CD4-positive, alpha-beta T cell treated with Interleukin-21 for 1 hour (primary cell): Measurements from ENCODE around the gene FAM168A.
A peak's percentile ranks its signal among the peaks of the same experiment; 100 is the strongest.

Experiments used
- DNase-seq: peaks from one replicate; pipeline ENCODE4 v3.0.0-alpha.2; 2020

Gene FAM168A

DNA sequence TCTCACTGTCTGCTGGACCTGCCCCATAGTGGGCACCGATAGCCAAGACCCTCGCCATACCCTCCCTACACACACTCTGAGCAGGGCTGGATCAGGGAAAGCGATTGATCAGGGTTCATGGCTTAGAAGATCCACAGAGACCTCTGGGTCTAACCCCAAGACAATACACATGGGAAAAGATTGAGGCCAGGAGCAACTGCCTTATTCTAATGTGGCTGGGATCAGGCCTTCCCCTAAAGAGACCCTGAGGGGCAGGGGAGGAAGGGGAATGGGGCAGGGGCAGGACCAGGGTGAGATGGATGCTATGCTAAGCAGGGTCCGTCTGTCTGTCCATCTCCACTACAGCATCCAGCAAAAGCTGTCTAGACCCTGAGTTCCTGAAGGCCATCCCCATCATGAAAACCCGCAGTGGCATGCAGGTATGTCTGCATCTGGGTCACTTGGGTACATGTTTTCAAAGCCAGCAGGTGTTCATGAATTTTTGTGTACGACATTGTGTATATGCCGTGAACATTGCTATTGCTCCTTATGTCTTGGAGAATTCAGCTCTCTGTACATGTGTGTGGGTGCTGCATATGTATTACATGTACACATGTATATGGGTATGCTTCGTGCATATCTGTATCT, 237.1 kb downstream of the FAM168A start:
- no peak for DNase-seq

DNA sequence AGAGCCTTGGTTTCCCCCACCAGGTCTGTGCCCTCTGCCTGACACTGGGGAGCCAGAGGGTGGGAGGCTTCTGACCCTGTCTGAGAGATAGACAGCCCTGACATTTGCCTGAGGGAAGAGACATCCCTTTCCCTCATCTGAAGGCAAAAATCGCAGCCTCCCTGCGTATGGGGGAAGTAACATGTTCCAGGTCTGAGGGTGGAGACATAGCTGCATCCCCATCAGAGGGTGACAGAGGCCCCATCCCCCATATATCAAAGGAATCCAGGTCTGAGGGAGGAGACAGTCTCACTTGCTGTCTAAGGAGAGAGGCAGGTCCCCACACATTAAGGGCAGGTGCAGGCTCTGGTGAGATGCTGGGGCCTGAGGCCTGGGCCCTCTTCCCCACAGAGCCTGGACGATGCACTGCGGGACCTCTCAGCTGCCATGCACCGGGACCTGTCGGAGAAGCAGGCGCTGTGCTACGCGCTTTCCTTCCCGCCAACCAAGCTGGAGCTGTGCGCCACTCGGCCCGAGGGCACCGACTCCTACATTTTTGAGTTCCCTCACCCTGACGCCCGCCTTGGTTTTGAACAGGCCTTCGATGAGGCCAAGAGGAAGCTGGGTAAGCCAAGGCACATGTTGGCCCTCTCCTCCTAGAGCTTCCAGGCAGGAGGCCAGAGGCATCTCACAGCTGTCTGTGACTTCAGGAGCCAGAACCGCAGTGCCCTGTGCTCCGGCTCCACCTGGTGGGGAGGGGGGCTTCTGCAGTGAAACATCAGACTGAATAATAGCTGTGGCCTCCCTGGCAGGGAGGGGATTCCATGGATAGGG, 237.8 kb downstream of the FAM168A start:
- no peak for DNase-seq

DNA sequence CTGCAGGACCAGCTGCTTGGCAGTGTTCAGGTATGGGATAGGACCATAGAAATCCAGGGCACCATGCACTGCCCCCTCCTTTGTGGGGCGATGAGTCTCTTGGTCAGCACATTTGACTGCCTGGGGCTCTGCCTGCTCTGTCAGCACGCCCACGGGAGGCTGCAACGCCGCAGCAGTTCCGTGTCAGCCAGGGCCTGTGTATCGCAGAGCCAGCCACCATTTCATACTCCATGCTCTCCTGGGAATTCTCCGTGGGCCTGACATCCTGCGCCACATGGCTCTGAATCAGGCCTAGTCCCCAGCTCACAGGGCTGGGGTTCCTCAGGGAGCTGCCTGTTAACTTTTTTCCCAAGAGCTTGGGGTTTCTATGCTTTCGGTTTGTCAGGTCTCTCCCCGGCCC, 238.6 kb downstream of the FAM168A start:
- no peak for DNase-seq

DNA sequence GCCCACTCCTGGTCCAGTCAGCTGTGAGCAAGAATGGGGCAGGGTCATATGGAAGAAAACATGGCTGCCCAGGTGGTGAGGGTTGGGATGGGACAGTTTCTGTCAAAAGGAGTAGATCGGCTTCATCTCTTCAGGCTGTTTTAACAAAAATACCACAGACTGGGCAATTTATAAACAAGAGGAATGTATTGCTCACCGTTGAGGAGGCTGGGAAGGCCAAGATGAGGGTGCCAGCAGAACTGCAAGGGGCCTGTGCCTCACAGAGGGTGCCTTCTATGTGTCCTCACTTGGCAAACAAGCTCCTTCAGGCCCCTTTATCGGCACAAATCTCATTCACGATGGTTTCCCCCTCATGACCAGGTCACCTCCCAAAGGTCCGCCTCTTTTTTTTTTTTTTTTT, 239.8 kb downstream of the FAM168A start:
- no peak for DNase-seq

DNA sequence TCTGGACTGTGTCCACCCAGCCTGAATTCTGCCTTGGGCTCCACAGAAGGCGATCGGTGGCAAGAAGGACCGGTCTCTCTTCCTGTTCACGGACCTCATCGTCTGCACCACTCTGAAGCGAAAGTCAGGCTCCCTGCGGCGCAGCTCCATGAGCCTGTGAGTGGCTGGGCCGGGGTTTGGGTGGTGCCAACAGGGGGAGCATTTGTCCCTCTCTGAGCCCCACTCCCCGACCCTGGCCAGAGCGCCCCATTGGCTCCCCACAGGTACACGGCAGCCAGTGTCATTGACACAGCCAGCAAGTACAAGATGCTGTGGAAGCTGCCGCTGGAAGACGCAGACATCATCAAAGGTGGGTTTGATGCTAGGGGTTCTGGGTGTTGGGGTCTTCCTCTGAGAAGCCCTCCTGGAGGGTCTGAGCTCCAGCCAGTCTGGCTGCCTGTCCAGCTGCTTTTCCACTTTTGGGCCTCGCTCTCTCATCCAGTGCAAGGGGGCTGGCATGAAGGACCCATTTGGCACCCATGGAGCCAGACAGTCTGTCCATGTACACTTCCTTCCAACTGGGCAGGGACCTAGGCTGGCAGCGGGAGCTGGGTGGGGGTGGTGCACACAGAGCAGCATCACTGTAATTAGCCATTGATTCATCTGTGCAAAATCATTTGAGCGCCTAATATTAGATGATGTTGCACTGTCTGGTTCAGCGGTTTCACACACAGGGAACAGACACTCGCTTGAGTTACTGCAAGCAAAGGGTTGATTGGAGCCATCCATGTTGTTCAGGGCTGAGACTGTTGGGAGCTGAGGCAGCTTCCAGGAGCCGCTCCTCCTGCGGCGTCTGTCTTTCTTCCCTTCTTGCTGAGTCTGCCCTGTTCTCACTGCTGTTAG, 240.7 kb downstream of the FAM168A start:
- no peak for DNase-seq

DNA sequence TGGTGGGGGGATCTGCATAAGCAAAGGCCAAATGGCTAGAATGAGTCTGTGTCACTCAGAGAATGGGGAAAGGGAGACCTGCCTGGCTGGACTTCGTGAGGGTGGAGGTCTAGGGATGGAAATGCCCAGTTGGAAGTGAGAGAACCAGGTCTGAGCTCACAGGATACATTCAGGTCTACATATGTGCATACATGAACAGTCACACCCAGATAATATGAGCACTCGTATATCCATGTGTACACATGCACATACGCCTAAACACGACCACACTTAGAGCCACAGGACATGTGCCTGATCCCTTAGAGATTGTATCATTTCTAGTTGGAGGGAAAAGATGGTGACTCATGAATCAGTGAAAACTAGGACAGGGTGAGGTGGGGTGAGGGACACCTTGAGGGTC, 242.8 kb downstream of the FAM168A start:
- DNase-seq = no peak

DNA sequence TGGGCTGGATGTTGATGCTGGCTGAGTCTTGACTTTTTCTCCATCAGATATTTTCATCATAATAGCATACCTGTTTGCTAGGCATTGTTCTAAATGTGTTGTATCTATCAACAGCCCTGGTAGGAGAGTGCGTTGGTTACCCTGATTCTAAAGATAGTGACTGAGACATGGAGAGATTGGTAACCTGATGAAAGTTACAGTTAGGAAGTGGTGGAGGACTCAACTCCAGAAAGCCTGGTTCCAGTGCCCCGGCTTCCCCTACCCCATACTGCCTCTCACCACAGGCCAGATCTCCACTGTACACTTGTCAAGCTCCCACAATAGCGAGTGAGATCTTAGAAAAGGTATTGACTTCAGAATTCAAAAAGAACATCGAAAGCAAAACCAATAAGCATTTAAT, 244.5 kb downstream of the FAM168A start:
- DNase-seq = no peak

DNA sequence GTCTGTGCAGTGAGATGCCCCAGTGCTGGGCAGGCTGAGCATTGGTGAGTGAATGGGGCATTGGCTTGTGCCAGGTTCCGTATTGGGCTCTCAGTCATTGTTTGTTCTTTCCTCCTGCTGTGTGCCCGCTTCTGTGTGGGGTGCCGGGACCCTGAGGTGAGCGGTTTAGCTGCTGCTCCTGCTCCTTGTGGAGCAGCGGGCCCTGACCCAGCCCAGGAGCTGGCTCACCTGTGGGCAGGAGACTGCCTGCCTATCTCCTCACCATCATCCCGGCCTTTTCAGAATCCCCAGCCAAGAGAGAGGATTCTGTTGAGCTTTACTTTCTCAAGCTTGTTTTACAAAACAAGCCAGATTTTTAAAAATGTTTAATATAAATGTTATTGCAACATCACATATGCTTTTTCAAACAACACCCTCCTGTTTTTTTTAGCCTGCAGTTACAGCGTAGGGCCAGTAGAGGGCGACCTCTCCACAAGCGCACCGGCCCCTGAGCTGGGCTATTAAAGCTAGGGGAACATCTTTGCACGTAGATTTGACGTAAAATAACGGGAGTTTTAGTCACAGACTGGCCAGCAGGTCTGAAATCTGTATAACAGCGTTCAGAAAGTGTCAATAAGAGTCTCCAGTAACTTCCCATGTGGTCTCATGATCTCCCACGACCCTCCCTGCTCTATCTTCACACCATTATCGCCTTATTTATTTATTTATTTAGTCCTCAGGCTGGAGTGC, 246.8 kb downstream of the FAM168A start:
- DNase-seq = peak; percentile 74
